ENCODE results near the gene ICA1L. TPM values are rescaled to one million over a fixed set of nuclear protein-coding genes. Genes with fewer than 3 reads are reported as not detected.

Gene ICA1L
- total RNA-seq, 1 donor from 2014 or later: 2.7 TPM

DNA sequence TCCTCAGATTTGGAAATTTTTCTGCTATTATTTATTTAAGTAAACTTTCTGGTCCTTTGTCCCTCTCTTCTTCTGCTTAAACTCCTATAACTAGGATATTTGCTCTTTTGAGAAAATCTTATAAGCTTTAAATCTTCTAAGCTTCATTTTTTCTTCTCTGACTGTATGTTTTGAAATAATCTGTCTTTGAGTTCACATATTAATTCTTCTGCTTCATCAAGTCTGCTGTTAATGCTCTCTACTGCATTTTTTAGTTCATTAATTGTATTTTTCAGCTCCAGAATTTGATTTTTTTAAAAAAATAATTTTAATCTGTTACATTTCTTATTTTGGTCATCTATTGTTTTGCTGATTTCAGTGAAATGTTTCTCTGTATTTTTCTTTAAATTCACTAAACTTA, 28.9 kb downstream of the ICA1L start:
- H2AFZ ChIP-seq (ENCODE audit: low read depth, low read length): no peak overlapping the region
- Mint-ChIP-seq H3K9me3 (ENCODE audit: unreplicated experiment) (peaks cover 17% of the 10 kb centered on the region), H3K27ac (ENCODE audit: unreplicated experiment) (no peak overlapping the region), H3K4me3 (ENCODE audit: unreplicated experiment) (no peak overlapping the region), H3K36me3 (ENCODE audit: low read depth, unreplicated experiment) (peaks cover 14% of the 10 kb centered on the region), H3K4me1 (ENCODE audit: low read depth, unreplicated experiment) (no peaks in the 10 kb centered on the region), H3K27me3 (ENCODE audit: low read depth, unreplicated experiment) (no peaks in the 10 kb centered on the region)
- H3K27me3 ChIP-seq (ENCODE audit: insufficient read depth, low read length): no peaks in the 10 kb centered on the region
- no peak overlapping the region for H3K27ac ChIP-seq (ENCODE audit: low read depth, low read length)
- no peaks in the 10 kb centered on the region for H3K36me3 ChIP-seq (ENCODE audit: insufficient read depth, low read length)
- FAIRE-seq (no peak), DNase-seq (ENCODE audit: low read depth) (no peak)
- H3K4me2 ChIP-seq (ENCODE audit: low read length): no peak overlapping the region
- no peaks in the 10 kb centered on the region for H3K4me1 ChIP-seq (ENCODE audit: insufficient read depth, low read length)
- no peaks in the 10 kb centered on the region for H3K79me2 ChIP-seq (ENCODE audit: insufficient read depth, low read length)
- H3K9ac ChIP-seq (ENCODE audit: low read length): no peak overlapping the region
- no peak for TF ChIP-seq EZH2 (IDR thresholded peaks at IDR 0.05; ENCODE audit: insufficient read depth, low read length)
- TF ChIP-seq CTCF (IDR thresholded peaks at IDR 0.05; ENCODE audit: insufficient read depth, low read depth, low read length): no peak
- no peaks in the 10 kb centered on the region for H4K20me1 ChIP-seq (ENCODE audit: insufficient read depth, low read length)
- H3K9me3 ChIP-seq (ENCODE audit: insufficient read depth, low read depth, low read length): no peaks in the 10 kb centered on the region
- H3K4me3 ChIP-seq (ENCODE audit: insufficient read depth, low read depth, low read length): no peak overlapping the region

DNA sequence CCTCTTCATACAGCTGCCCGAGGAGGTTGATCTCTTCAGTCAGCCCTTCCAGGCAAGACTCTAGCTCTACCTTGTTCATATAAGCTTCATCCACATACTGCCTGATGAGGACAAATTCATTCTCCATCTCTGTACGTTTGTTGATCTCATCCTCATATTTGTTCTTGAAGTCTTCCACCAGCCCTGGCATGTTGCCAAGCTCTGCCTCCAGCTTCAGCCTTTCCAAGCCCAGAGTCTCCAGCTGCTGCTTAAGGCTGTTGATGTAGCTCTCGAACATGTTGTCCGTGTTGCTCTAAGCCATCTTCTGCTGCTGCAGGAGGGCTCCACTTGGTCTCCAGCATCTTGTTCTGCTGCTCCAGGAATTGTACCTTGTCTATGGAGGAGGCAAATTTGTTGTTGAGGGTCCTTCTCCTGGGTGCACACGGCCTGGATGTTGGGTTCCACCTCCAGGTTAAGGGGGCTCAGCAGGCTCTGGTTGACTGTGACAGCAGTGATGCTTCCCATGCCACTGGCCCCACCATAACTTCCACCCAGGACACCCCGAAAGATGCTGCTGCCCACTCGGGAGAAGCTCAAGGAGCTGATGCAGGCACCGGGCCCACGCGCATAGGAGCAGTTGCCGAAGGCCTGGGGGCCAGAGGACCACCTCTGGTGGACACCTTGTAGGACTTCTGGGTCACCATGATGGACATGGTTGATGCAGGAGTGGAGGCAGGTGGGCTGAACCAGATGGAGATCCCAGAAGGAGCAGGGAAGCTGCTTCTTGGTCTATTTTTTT, 30.3 kb downstream of the ICA1L start:
- Histone ChIP-seq H3K9ac (ENCODE audit: low read length) (no peak overlapping the region), H3K36me3 (ENCODE audit: insufficient read depth, low read length) (no peaks in the 10 kb centered on the region), H4K20me1 (ENCODE audit: insufficient read depth, low read length) (no peaks in the 10 kb centered on the region), H2AFZ (ENCODE audit: low read depth, low read length) (no peak overlapping the region), H3K9me3 (ENCODE audit: insufficient read depth, low read depth, low read length) (no peaks in the 10 kb centered on the region), H3K27me3 (ENCODE audit: insufficient read depth, low read length) (no peaks in the 10 kb centered on the region), H3K79me2 (ENCODE audit: insufficient read depth, low read length) (no peaks in the 10 kb centered on the region), H3K4me2 (ENCODE audit: low read length) (no peak overlapping the region), H3K4me3 (ENCODE audit: insufficient read depth, low read depth, low read length) (no peak overlapping the region), H3K4me1 (ENCODE audit: insufficient read depth, low read length) (no peaks in the 10 kb centered on the region), H3K27ac (ENCODE audit: low read depth, low read length) (no peak overlapping the region)
- Mint-ChIP-seq H3K27me3 (ENCODE audit: low read depth, unreplicated experiment) (no peaks in the 10 kb centered on the region), H3K4me3 (ENCODE audit: unreplicated experiment) (no peak overlapping the region), H3K9me3 (ENCODE audit: unreplicated experiment) (peaks cover 17% of the 10 kb centered on the region), H3K36me3 (ENCODE audit: low read depth, unreplicated experiment) (peaks cover 14% of the 10 kb centered on the region), H3K4me1 (ENCODE audit: low read depth, unreplicated experiment) (no peaks in the 10 kb centered on the region), H3K27ac (ENCODE audit: unreplicated experiment) (no peak overlapping the region)
- FAIRE-seq (no peak), DNase-seq (ENCODE audit: low read depth) (no peak)
- TF ChIP-seq CTCF (IDR thresholded peaks at IDR 0.05; ENCODE audit: insufficient read depth, low read depth, low read length) (no peak), EZH2 (IDR thresholded peaks at IDR 0.05; ENCODE audit: insufficient read depth, low read length) (no peak)

Measured in astrocyte (in vitro differentiated cells and primary cell).